H9 (cell line): ENCODE results near the gene MME. TPM values are rescaled to one million over a fixed set of nuclear protein-coding genes. Genes with fewer than 3 reads are reported as not detected.

Source experiments
- DNase-seq: peaks from one replicate; pipeline ENCODE4 v3.0.0-alpha.2; 2017
- H2AFZ ChIP-seq: one replicate; pipeline ENCODE4 v1.6.1; 2013; ENCODE audit warnings: mild to moderate bottlenecking, low read length, control low read depth, moderate library complexity
- H2AK5ac ChIP-seq: 2 replicates; pipeline ENCODE4 v1.6.1; 2013; ENCODE audit warnings: low read length, control low read depth, mixed read lengths; ENCODE audit not compliant: insufficient read length
- H2BK120ac ChIP-seq: one replicate; pipeline ENCODE4 v1.6.1; 2013; ENCODE audit warnings: low read depth, mild to moderate bottlenecking, low read length, control low read depth, inconsistent platforms; ENCODE audit not compliant: poor library complexity, severe bottlenecking
- H2BK12ac ChIP-seq: 2 replicates; pipeline ENCODE4 v1.6.1; 2013; ENCODE audit warnings: low read length, control low read depth, mixed read lengths, low read depth; ENCODE audit not compliant: insufficient read length
- H2BK15ac ChIP-seq: 2 replicates; pipeline ENCODE4 v1.6.1; 2013; ENCODE audit warnings: low read depth, low read length, control low read depth
- H2BK20ac ChIP-seq: one replicate; pipeline ENCODE4 v1.6.1; 2013; ENCODE audit warnings: low read depth, mild to moderate bottlenecking, low read length, control low read depth, inconsistent platforms; ENCODE audit not compliant: poor library complexity, severe bottlenecking
- H2BK5ac ChIP-seq: 2 replicates; pipeline ENCODE4 v1.6.1; 2013; ENCODE audit warnings: low read length, control low read depth, mixed read lengths; ENCODE audit not compliant: insufficient read length
- H3K14ac ChIP-seq: 2 replicates; pipeline ENCODE4 v1.6.1; 2013; ENCODE audit warnings: low read length, control low read depth; ENCODE audit not compliant: insufficient read depth
- H3K18ac ChIP-seq: 2 replicates; pipeline ENCODE4 v1.6.1; 2013; ENCODE audit warnings: low read depth, mild to moderate bottlenecking, mixed read lengths, low read length, control low read depth; ENCODE audit not compliant: insufficient read length
- H3K23ac ChIP-seq: 2 replicates; pipeline ENCODE4 v1.6.1; 2013; ENCODE audit warnings: low read length, control low read depth, mixed read lengths, low read depth; ENCODE audit not compliant: insufficient read length
- H3K23me2 ChIP-seq: 2 replicates; pipeline ENCODE4 v1.6.1; 2013; ENCODE audit warnings: low read depth, mild to moderate bottlenecking, mixed read lengths, low read length, control low read depth; ENCODE audit not compliant: insufficient read length, poor library complexity, severe bottlenecking
- H3K27ac ChIP-seq: 2 replicates; pipeline ENCODE4 v1.5.1; 2013; ENCODE audit warnings: low read length, control low read depth, mixed read lengths, low read depth; ENCODE audit not compliant: insufficient read length
- H3K27me3 ChIP-seq: 2 replicates; pipeline ENCODE4 v1.6.1; 2013; ENCODE audit warnings: low read length, control low read depth, inconsistent platforms; ENCODE audit not compliant: insufficient read depth
- H3K4ac ChIP-seq: 2 replicates; pipeline ENCODE4 v1.6.1; 2013; ENCODE audit warnings: low read depth, mild to moderate bottlenecking, control low read depth, inconsistent platforms, low read length, moderate library complexity
- H3K4me1 ChIP-seq: 2 replicates; pipeline ENCODE4 v1.6.1; 2013; ENCODE audit warnings: low read length, control low read depth, inconsistent platforms; ENCODE audit not compliant: insufficient read depth
- H3K4me2 ChIP-seq: 2 replicates; pipeline ENCODE4 v1.6.1; 2013; ENCODE audit warnings: low read length, control low read depth, mixed read lengths; ENCODE audit not compliant: insufficient read length, insufficient read depth
- H3K56ac ChIP-seq: 2 replicates; pipeline ENCODE4 v1.6.1; 2013; ENCODE audit warnings: low read depth, mild to moderate bottlenecking, mixed read lengths, low read length, control low read depth; ENCODE audit not compliant: insufficient read length
- H3K79me1 ChIP-seq: 2 replicates; pipeline ENCODE4 v1.6.1; 2013; ENCODE audit warnings: low read depth, mild to moderate bottlenecking, moderate library complexity, low read length, control low read depth, inconsistent platforms; ENCODE audit not compliant: insufficient read depth, poor library complexity, severe bottlenecking
- H3K79me2 ChIP-seq: 2 replicates; pipeline ENCODE4 v1.6.1; 2013; ENCODE audit warnings: low read length, control low read depth, inconsistent platforms; ENCODE audit not compliant: insufficient read depth
- H3K9ac ChIP-seq: 2 replicates; pipeline ENCODE4 v1.6.1; 2013; ENCODE audit warnings: low read length, control low read depth, mixed read lengths; ENCODE audit not compliant: insufficient read length; ENCODE audit errors: extremely low read depth
- H3K9me3 ChIP-seq: one replicate; pipeline ENCODE4 v1.6.1; 2013; ENCODE audit warnings: low read depth, low read length, inconsistent platforms; ENCODE audit not compliant: control insufficient read depth
- H3T11ph ChIP-seq: one replicate; pipeline ENCODE4 v1.6.1; 2013; ENCODE audit warnings: mild to moderate bottlenecking, low read length, control low read depth, inconsistent platforms
- H4K20me1 ChIP-seq: one replicate; pipeline ENCODE4 v1.6.1; 2013; ENCODE audit not compliant: control insufficient read depth, insufficient read length, insufficient read depth
- H4K5ac ChIP-seq: 2 replicates; pipeline ENCODE4 v1.6.1; 2013; ENCODE audit warnings: low read depth, mild to moderate bottlenecking, mixed read lengths, low read length, control low read depth; ENCODE audit not compliant: insufficient read length
- H4K8ac ChIP-seq: replicated peaks from 2 replicates; pipeline ENCODE4 v1.6.1; 2013; ENCODE audit warnings: low read length, control low read depth, mixed read lengths, low read depth; ENCODE audit not compliant: insufficient read length
- H4K91ac ChIP-seq: 2 replicates; pipeline ENCODE4 v1.6.1; 2013; ENCODE audit warnings: low read depth, mild to moderate bottlenecking, moderate library complexity, mixed read lengths, low read length, control low read depth; ENCODE audit not compliant: insufficient read length
- H3K27ac Mint-ChIP-seq, 3 experiments: 2 replicates in 2 of 3; 3 replicates in 1 of 3; pipeline ENCODE4 v1.8.0; 2020 to 2021; ENCODE audit warnings: mixed read lengths in 3 of 3, mild to moderate bottlenecking in 1 of 3, moderate library complexity in 1 of 3
- H3K27me3 Mint-ChIP-seq: 2 replicates; pipeline ENCODE4 v1.8.0; 2021; ENCODE audit warnings: low read depth, mild to moderate bottlenecking, moderate library complexity, mixed read lengths
- H3K36me3 Mint-ChIP-seq, 3 experiments: 2 replicates in 2 of 3; 3 replicates in 1 of 3; pipeline ENCODE4 v1.8.0; 2020 to 2021; ENCODE audit warnings: low read depth in 3 of 3, mixed read lengths in 3 of 3; ENCODE audit not compliant: insufficient read depth in 1 of 3
- H3K4me1 Mint-ChIP-seq, 2 experiments: 2 replicates each; pipeline ENCODE4 v1.8.0; 2020; ENCODE audit warnings: mixed read lengths in 2 of 2
- H3K4me3 Mint-ChIP-seq, 2 experiments: 2 replicates in 1 of 2; 3 replicates in 1 of 2; pipeline ENCODE4 v1.8.0; 2020 to 2021; ENCODE audit warnings: mild to moderate bottlenecking in 2 of 2, mixed read lengths in 2 of 2, moderate library complexity in 1 of 2
- H3K9me3 Mint-ChIP-seq, 2 experiments: 2 replicates in 1 of 2; 3 replicates in 1 of 2; pipeline ENCODE4 v1.8.0; 2020; ENCODE audit warnings: mild to moderate bottlenecking in 2 of 2, mixed read lengths in 2 of 2, moderate library complexity in 1 of 2
- WGBS: extraction: QIAGEN DNeasy Blood & Tissue Kit; methylation state at CpG from one replicate; pipeline ENCODE4 v1.1.7; 2013; ENCODE audit warnings: missing lambda C conversion rate, low lambda C conversion rate, mixed read lengths; ENCODE audit not compliant: insufficient read length; ENCODE audit errors: extremely low coverage; 5-methylcytosine and 5-hydroxymethylcytosine counted together
- total RNA-seq: library from RNA; stranded (reverse); gene quantifications from 2 replicates; pipeline ENCODE4 v1.2.1, GENCODE V29; 2021
- TF ChIP-seq, protein P1 (sequence below): fragments of 200-600 bp; sonication (generic); conservative IDR thresholded peaks from 3 replicates; pipeline ENCODE4 v1.8.0; 2021; ENCODE audit warnings: antibody characterized with exemption, mild to moderate bottlenecking

The MME gene
- total RNA-seq, 1 experiment from 2014 or later = 16.4 TPM

DNA sequence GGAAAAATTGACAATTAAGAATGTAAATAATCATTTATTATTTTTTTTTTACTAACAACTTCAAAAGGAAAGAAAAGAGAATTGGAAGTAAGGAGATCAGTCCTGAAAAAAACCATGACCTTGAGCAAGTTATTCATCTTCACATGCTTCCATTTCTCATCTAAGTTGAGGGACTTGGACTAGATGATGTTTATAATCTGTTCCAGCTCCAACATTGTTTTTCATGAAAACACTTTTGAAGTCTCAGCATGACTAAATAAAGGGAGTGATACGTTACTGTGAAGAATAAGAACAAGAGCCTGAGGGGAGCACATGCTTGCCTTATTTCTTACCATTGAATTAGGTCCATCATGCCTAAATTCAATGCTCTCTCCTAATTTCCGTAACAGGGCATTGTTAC lies 117.7 kb downstream of the MME start:
- Histone ChIP-seq H3K23ac (no peak overlapping the region), H4K91ac (no peak overlapping the region), H3K79me1 (no peaks in the 10 kb centered on the region), H4K20me1 (no peaks in the 10 kb centered on the region), H4K8ac (no peak overlapping the region), H2BK20ac (no peak overlapping the region), H3K9me3 (no peaks in the 10 kb centered on the region), H4K5ac (no peak overlapping the region), H3K14ac (no peak overlapping the region), H3K27me3 (no peaks in the 10 kb centered on the region; the same call in 1 of the 2 replicates), H3K18ac (no peak overlapping the region), H3K4ac (no peak overlapping the region), H2BK15ac (no peak overlapping the region), H3K27ac (no peak overlapping the region), H3K4me1 (no peaks in the 10 kb centered on the region), H2AFZ (no peak overlapping the region), H3K9ac (no peak overlapping the region), H2AK5ac (no peak overlapping the region), H3K4me2 (no peak overlapping the region), H3K79me2 (no peaks in the 10 kb centered on the region), H3K56ac (no peak overlapping the region), H3T11ph (no peak overlapping the region), H2BK120ac (no peak overlapping the region), H2BK12ac (no peak overlapping the region), H2BK5ac (no peak overlapping the region), H3K23me2 (no peaks in the 10 kb centered on the region)
- Mint-ChIP-seq H3K27ac (no peak overlapping the region), H3K36me3 (peaks cover 0 to 2% (median 0%) of the 10 kb centered on the region in 3 experiments; a peak in 1 of 7 replicates), H3K9me3 (no peaks in the 10 kb centered on the region), H3K27me3 (no peaks in the 10 kb centered on the region), H3K4me1 (no peaks in the 10 kb centered on the region), H3K4me3 (no peak overlapping the region)
- no CpG with 5 or more reads among the region's 2 CpGs for WGBS
- TF ChIP-seq, protein P1, sequence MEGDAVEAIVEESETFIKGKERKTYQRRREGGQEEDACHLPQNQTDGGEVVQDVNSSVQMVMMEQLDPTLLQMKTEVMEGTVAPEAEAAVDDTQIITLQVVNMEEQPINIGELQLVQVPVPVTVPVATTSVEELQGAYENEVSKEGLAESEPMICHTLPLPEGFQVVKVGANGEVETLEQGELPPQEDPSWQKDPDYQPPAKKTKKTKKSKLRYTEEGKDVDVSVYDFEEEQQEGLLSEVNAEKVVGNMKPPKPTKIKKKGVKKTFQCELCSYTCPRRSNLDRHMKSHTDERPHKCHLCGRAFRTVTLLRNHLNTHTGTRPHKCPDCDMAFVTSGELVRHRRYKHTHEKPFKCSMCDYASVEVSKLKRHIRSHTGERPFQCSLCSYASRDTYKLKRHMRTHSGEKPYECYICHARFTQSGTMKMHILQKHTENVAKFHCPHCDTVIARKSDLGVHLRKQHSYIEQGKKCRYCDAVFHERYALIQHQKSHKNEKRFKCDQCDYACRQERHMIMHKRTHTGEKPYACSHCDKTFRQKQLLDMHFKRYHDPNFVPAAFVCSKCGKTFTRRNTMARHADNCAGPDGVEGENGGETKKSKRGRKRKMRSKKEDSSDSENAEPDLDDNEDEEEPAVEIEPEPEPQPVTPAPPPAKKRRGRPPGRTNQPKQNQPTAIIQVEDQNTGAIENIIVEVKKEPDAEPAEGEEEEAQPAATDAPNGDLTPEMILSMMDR = no peak
- no peak for DNase-seq
